ENCODE measurements around the gene CA5A.
A peak's percentile ranks its signal among the peaks of the same experiment; 100 is the strongest.

Gene CA5A

DNA sequence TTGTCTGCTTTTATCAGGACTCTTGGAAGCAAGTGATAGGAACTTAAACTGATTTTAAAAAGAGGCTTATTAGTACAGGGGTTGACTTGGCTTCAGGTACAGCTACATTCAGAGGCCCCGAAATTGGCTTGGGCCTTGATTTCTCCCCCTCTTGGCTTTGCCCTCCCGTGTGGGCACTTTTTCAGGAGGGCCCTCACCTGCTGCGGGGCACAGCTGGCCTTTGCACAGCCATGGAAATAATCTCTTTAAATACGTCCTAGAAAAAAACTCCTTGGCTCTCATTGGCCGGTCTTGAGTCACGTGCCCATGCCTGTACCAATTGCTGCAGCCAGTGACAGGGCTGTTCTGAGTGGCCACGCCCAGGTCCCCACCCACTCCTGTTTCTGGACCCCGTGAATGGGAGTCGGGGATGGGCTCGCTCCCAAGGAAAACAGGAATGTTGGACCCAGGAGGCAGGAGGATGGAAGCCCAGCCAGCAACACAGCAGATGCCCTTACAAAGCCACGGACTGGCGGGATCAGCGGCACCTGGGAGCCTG, 15.0 kb downstream of the CA5A start:
- 0 out of 3 replicates have a peak, but pooled peaks have one; percentile 29 for ATAC-seq (ENCODE audit: insufficient read depth, low read depth)
- Histone ChIP-seq H2AFZ (ENCODE audit: low read depth, low read length) (no peak overlapping the region), H3K9ac (ENCODE audit: low read depth, low read length) (no peak overlapping the region)

DNA sequence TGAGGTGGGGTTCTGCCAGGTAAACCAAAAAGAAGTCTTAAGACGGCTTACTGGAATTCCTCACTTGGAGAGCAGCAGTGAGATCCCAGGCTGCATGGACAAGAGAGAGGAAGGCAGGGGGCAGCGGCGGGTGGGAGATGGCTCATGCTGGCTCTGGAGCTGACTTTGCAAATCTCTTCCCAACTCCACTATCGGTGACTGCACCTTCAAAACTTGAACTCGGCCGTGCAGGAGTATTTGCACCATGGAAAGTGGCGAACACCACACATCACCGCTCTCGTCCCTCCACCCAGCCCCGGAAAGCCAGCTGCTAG, 16.7 kb downstream of the CA5A start:
- H3K79me2 ChIP-seq (ENCODE audit: insufficient read depth, low read length), result no peaks in the 10 kb centered on the region
- TF ChIP-seq, protein P1, sequence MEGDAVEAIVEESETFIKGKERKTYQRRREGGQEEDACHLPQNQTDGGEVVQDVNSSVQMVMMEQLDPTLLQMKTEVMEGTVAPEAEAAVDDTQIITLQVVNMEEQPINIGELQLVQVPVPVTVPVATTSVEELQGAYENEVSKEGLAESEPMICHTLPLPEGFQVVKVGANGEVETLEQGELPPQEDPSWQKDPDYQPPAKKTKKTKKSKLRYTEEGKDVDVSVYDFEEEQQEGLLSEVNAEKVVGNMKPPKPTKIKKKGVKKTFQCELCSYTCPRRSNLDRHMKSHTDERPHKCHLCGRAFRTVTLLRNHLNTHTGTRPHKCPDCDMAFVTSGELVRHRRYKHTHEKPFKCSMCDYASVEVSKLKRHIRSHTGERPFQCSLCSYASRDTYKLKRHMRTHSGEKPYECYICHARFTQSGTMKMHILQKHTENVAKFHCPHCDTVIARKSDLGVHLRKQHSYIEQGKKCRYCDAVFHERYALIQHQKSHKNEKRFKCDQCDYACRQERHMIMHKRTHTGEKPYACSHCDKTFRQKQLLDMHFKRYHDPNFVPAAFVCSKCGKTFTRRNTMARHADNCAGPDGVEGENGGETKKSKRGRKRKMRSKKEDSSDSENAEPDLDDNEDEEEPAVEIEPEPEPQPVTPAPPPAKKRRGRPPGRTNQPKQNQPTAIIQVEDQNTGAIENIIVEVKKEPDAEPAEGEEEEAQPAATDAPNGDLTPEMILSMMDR (IDR thresholded peaks at IDR 0.05; ENCODE audit: borderline replicate concordance, extremely low read depth, low read length, poor library complexity, severe bottlenecking), result no peak
- ATAC-seq (ENCODE audit: insufficient read depth, low read depth), result no peak

More for the DNA sequence above, 15.0 kb downstream of the CA5A start:
- Histone ChIP-seq H3K4me1 (ENCODE audit: insufficient read depth, low read length) (no peaks in the 10 kb centered on the region), H3K36me3 (ENCODE audit: insufficient read depth, low read length) (no peaks in the 10 kb centered on the region), H3K79me2 (ENCODE audit: insufficient read depth, low read length) (no peaks in the 10 kb centered on the region), H4K20me1 (ENCODE audit: insufficient read depth, low read length) (no peaks in the 10 kb centered on the region), H3K4me2 (ENCODE audit: insufficient read depth, low read length) (no peak overlapping the region), H3K4me3 (ENCODE audit: low read depth in 1 of 2, low read length in 2 of 2) (no peak overlapping the region), H3K9me3 (ENCODE audit: insufficient read depth, low read length, severe bottlenecking) (no peaks in the 10 kb centered on the region), H3K27me3 (ENCODE audit: insufficient read depth, low read length, poor library complexity) (no peaks in the 10 kb centered on the region), H3K27ac (ENCODE audit: low read length) (no peak overlapping the region)
- no peak for DNase-seq
- no peak for TF ChIP-seq EZH2 (IDR thresholded peaks at IDR 0.05; ENCODE audit: borderline replicate concordance, low read depth, low read length, severe bottlenecking)
- TF ChIP-seq, protein P1 (IDR thresholded peaks at IDR 0.05; ENCODE audit: borderline replicate concordance, extremely low read depth, low read length, poor library complexity, severe bottlenecking), result no peak

DNA sequence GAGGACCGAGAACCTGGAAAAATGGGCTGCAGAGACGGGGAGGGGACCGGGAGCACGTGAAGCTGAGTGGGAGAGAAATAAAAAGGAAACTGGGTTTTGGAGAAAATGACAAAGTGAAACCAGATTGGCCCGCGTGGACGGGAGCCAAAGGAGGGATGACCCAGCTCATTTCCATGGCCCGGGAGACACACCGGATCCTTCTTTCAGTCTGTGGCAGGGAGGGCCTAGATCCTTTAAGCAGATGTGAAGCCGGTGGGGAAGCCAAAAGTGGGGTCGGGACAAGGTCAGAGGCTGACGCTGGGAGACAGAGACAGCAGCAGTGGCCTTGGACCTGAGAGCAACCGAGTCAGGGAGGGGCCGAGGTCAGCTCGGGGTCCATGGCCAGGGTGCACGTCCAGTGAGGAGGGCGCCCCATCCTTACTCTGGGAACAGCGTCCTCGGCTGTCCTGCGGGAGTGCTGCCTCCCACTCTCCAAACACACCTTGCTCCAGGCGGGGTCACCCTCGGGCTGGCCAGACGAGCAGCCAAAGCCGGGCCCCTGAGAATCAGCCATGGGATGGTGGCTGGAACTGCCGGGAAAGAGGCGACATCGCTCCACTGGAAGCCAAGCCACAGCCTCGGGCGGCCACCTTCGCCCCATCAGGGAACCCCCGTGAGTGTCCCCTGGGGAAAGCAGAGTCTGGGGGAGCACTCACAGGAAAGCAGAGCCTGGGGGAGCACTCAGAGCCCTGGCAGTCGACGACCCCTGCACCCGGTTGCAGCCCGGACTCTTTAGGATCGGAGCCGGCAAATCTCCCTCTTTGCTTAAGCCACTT, 17.3 kb downstream of the CA5A start:
- H3K4me1 ChIP-seq (ENCODE audit: insufficient read depth, low read length), result no peaks in the 10 kb centered on the region
- TF ChIP-seq, protein P1 (IDR thresholded peaks at IDR 0.05; ENCODE audit: borderline replicate concordance, extremely low read depth, low read length, poor library complexity, severe bottlenecking), result no peak
- TF ChIP-seq EZH2 (IDR thresholded peaks at IDR 0.05; ENCODE audit: borderline replicate concordance, low read depth, low read length, severe bottlenecking), result no peak
- H3K9ac ChIP-seq (ENCODE audit: low read depth, low read length), result no peak overlapping the region
- no peak overlapping the region for H3K4me2 ChIP-seq (ENCODE audit: insufficient read depth, low read length)
- DNase-seq (no peak), ATAC-seq (ENCODE audit: insufficient read depth, low read depth) (no peak)
- no peak overlapping the region for H3K27ac ChIP-seq (ENCODE audit: low read length)
- H3K9me3 ChIP-seq (ENCODE audit: insufficient read depth, low read length, severe bottlenecking), result no peaks in the 10 kb centered on the region
- no peaks in the 10 kb centered on the region for H4K20me1 ChIP-seq (ENCODE audit: insufficient read depth, low read length)
- H2AFZ ChIP-seq (ENCODE audit: low read depth, low read length), result no peak overlapping the region
- H3K27me3 ChIP-seq (ENCODE audit: insufficient read depth, low read length, poor library complexity), result no peaks in the 10 kb centered on the region
- H3K36me3 ChIP-seq (ENCODE audit: insufficient read depth, low read length), result no peaks in the 10 kb centered on the region
- no peaks in the 10 kb centered on the region for H3K79me2 ChIP-seq (ENCODE audit: insufficient read depth, low read length)
- no peak overlapping the region for H3K4me3 ChIP-seq (ENCODE audit: low read depth in 1 of 2, low read length in 2 of 2)

More for the DNA sequence above, 16.7 kb downstream of the CA5A start:
- Histone ChIP-seq H2AFZ (ENCODE audit: low read depth, low read length) (no peak overlapping the region), H3K9ac (ENCODE audit: low read depth, low read length) (no peak overlapping the region), H3K9me3 (ENCODE audit: insufficient read depth, low read length, severe bottlenecking) (no peaks in the 10 kb centered on the region), H3K4me2 (ENCODE audit: insufficient read depth, low read length) (no peak overlapping the region), H3K4me1 (ENCODE audit: insufficient read depth, low read length) (no peaks in the 10 kb centered on the region), H4K20me1 (ENCODE audit: insufficient read depth, low read length) (no peaks in the 10 kb centered on the region), H3K27ac (ENCODE audit: low read length) (no peak overlapping the region), H3K27me3 (ENCODE audit: insufficient read depth, low read length, poor library complexity) (no peaks in the 10 kb centered on the region), H3K36me3 (ENCODE audit: insufficient read depth, low read length) (no peaks in the 10 kb centered on the region), H3K4me3 (ENCODE audit: low read depth in 1 of 2, low read length in 2 of 2) (no peak overlapping the region)
- no peak for DNase-seq

All from DND-41 (cell line).